Spinal cord (tissue), 10 donors: Measurements from ENCODE around the gene PARVB. TPM values are rescaled to one million over a fixed set of nuclear protein-coding genes. Genes with fewer than 3 reads are reported as not detected.

Source experiments
- DNase-seq, 6 donors: peaks; one replicate each; pipeline versions ENCODE4 v3.0.0 to v3.0.0-alpha.2; 2013 to 2015; ENCODE audit warnings: low spot score in 6 of 6, low read depth in 4 of 6
- H3K27ac ChIP-seq: one replicate; pipeline ENCODE4 v1.5.1; 2013; ENCODE audit warnings: low read depth, low read length, control low read depth
- H3K27me3 ChIP-seq: one replicate; pipeline ENCODE4 v1.6.1; 2013; ENCODE audit warnings: low read length; ENCODE audit not compliant: control insufficient read depth, insufficient read depth
- H3K36me3 ChIP-seq: one replicate; pipeline ENCODE4 v1.6.1; 2013; ENCODE audit warnings: low read length; ENCODE audit not compliant: control insufficient read depth, insufficient read depth
- H3K4me1 ChIP-seq: one replicate; pipeline ENCODE4 v1.6.1; 2013; ENCODE audit warnings: low read length; ENCODE audit not compliant: control insufficient read depth, insufficient read depth
- H3K4me3 ChIP-seq: one replicate; pipeline ENCODE4 v1.5.1; 2013; ENCODE audit warnings: low read depth, low read length, control low read depth
- H3K9me3 ChIP-seq: one replicate; pipeline ENCODE4 v1.6.1; 2013; ENCODE audit warnings: low read length; ENCODE audit not compliant: control insufficient read depth, insufficient read depth
- WGBS: methylation state at CpG from one replicate; pipeline ENCODE4 v1.1.5; 2013; ENCODE audit warnings: missing lambda C conversion rate; ENCODE audit not compliant: insufficient coverage; 5-methylcytosine and 5-hydroxymethylcytosine counted together
- polyA plus RNA-seq, 2 donors: library from polyadenylated mRNA; unstranded; fragments of 120-200 nt; gene quantifications; one replicate each; pipeline ENCODE4 v1.2.1, GENCODE V29; 2013; ENCODE audit not compliant: insufficient read length in 2 of 2
- total RNA-seq, 2 donors: library from RNA; depleted of rRNA in 1 of 2; stranded (reverse); fragments of 120-200 nt in 1 of 2; fragments of >200 nt in 1 of 2; gene quantifications; one replicate each; pipeline versions ENCODE4 v1.2.3 to v1.2.4, GENCODE V29; 2013 to 2014
- donor health status: healthy.

The PARVB gene
- total and polyA plus RNA-seq, 4 donors = 9.7 to 26.0 (median 18.9) TPM

- no peak for DNase-seq
- Histone ChIP-seq H3K4me1 (peaks cover 27% of the 10 kb centered on the region), H3K27me3 (peaks cover 4% of the 10 kb centered on the region), H3K9me3 (no peaks in the 10 kb centered on the region), H3K27ac (no peak overlapping the region), H3K4me3 (no peak overlapping the region), H3K36me3 (no peaks in the 10 kb centered on the region)
- WGBS = 87% methylated on average over 5 of the region's 8 CpGs
Observed at GRCh38 chr22:44020981-44021380, 3.1 kb upstream of the PARVB start.

- Histone ChIP-seq H3K4me1 (peaks cover 42% of the 10 kb centered on the region), H3K9me3 (no peaks in the 10 kb centered on the region), H3K36me3 (no peaks in the 10 kb centered on the region), H3K4me3 (peak overlapping the region; percentile 40), H3K27ac (no peak overlapping the region), H3K27me3 (peaks cover 4% of the 10 kb centered on the region)
- DNase-seq = peak in 2 of 6 donors; percentile 32 to 52
- WGBS = 11% methylated on average over 52 of the region's 54 CpGs
Observed at GRCh38 chr22:44023404-44024287, 456 bp upstream of the PARVB start.

- peaks cover 4% of the 10 kb centered on the region for H3K27me3 ChIP-seq
- DNase-seq = peak in 1 of 6 donors; percentile 9
- H3K4me3 ChIP-seq = peak overlapping the region; percentile 38
- WGBS = 89% methylated on average over 23 of the region's 26 CpGs
- H3K9me3 ChIP-seq = no peaks in the 10 kb centered on the region
- peaks cover 48% of the 10 kb centered on the region for H3K4me1 ChIP-seq
- H3K27ac ChIP-seq = peak overlapping the region; percentile 73
- no peaks in the 10 kb centered on the region for H3K36me3 ChIP-seq
Observed at GRCh38 chr22:44025171-44026065, 1.3 kb downstream of the PARVB start.

GRCh38 chr22:44026066-44026629 lies 2.0 kb downstream of the PARVB start:
- H3K4me3 ChIP-seq = no peak overlapping the region
- peak overlapping the region; percentile 73 for H3K27ac ChIP-seq
- H3K9me3 ChIP-seq = no peaks in the 10 kb centered on the region
- WGBS = 71% methylated on average over 17 of the region's 17 CpGs
- no peak for DNase-seq
- H3K4me1 ChIP-seq = peaks cover 52% of the 10 kb centered on the region
- H3K27me3 ChIP-seq = peaks cover 4% of the 10 kb centered on the region
- no peaks in the 10 kb centered on the region for H3K36me3 ChIP-seq

GRCh38 chr22:44026630-44027511 lies 2.8 kb downstream of the PARVB start:
- DNase-seq = no peak
- no peak overlapping the region for H3K4me3 ChIP-seq
- peak overlapping the region; percentile 73 for H3K27ac ChIP-seq
- H3K4me1 ChIP-seq = peaks cover 52% of the 10 kb centered on the region
- H3K36me3 ChIP-seq = no peaks in the 10 kb centered on the region
- 64% methylated on average over 26 of the region's 28 CpGs for WGBS
- H3K9me3 ChIP-seq = no peaks in the 10 kb centered on the region
- peaks cover 4% of the 10 kb centered on the region for H3K27me3 ChIP-seq

DNA sequence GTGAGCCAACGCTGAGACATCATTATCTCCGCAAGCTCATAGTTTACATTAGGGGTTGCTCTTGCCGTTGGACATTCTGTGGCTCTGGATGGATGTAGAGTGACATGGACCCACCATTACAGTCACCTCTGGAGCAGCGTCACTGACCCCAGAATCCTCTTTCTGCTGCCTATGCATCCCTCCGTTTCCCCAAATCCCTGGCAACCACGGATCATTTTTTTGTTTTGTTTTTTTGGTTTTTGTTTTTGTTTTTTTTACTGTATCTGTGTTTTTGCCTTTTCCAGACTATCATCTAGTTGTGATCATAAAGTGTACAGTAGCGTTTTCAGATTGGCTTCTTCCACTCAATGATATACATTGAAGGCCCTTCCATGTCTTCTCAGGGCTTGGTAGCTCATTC lies 4.0 kb downstream of the PARVB start:
- 94% methylated on average over 3 of the region's 7 CpGs for WGBS
- Histone ChIP-seq H3K9me3 (no peaks in the 10 kb centered on the region), H3K4me3 (no peak overlapping the region), H3K4me1 (peaks cover 47% of the 10 kb centered on the region), H3K27me3 (peaks cover 4% of the 10 kb centered on the region), H3K27ac (no peak overlapping the region), H3K36me3 (no peaks in the 10 kb centered on the region)
- DNase-seq = no peak

DNA sequence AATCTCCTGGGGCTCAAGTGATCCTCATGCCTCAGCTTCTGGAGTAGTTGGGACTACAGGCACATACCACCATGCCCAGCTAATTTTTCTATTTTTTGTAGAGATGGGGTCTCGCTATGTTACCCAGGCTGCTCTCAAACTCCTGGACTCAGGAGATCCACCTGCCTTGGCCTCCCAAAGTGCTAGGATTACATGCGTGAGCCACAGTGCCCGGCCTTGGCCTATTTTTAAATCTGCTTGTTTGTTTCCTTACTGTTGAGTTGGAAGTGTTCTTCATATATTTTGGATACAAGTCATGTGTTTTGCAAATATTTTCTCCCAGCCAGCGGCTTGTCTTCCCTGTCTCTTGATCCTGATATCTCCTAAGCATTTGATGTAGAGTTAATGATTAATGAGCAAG lies 5.0 kb downstream of the PARVB start:
- H3K27me3 ChIP-seq = no peaks in the 10 kb centered on the region
- no peak overlapping the region for H3K27ac ChIP-seq
- peaks cover 41% of the 10 kb centered on the region for H3K4me1 ChIP-seq
- H3K4me3 ChIP-seq = no peak overlapping the region
- 71% methylated on average over 1 of the region's 4 CpGs for WGBS
- no peak for DNase-seq
- H3K9me3 ChIP-seq = no peaks in the 10 kb centered on the region
- H3K36me3 ChIP-seq = no peaks in the 10 kb centered on the region

DNA sequence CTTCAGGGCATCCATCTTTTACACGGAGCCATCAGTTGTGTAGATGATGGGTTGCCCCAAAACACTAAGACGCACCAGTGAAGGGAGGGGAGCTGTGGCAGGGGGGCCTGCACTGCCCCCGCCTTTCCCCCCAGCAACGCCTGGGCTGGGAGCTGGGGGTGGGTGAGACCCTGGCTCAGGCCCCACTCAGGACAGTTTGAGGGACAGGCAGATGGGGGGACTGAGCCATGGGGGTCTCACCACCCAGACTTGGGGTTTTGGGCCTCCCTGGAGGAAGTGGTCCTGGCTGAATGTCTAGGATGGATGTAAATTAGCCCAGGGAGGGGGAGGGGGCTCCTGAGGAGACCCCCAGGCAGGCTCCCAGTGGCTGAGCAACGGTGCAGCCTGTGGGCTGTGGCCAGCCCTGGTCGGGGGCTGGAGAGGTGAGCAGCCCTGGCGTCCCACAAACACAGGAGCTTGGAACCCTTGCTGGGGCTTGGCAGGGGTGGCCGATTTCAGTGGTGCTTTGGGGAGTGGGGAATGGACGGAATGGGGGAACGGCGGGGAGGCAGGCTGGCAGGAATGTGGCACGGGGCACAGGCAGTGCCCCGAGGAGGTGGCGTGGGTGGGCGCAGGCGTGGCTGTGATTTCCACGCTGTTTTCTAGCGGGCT lies 6.1 kb downstream of the PARVB start:
- no peaks in the 10 kb centered on the region for H3K9me3 ChIP-seq
- DNase-seq = no peak
- no peak overlapping the region for H3K4me3 ChIP-seq
- 85% methylated on average over 18 of the region's 18 CpGs for WGBS
- peaks cover 35% of the 10 kb centered on the region for H3K4me1 ChIP-seq
- no peaks in the 10 kb centered on the region for H3K36me3 ChIP-seq
- no peak overlapping the region for H3K27ac ChIP-seq
- no peaks in the 10 kb centered on the region for H3K27me3 ChIP-seq
